GM12878 (cell line): ENCODE results near the gene RAE1. TPM values are rescaled to one million over a fixed set of nuclear protein-coding genes. Genes with fewer than 3 reads are reported as not detected.
A peak's percentile ranks its signal among the peaks of the same experiment; 100 is the strongest.

Experiments
- ATAC-seq: fragments of 200-7000 bp; cut with Tn5 transposase; 3 replicates; pipeline ENCODE4 v1.9.1; 2020; ENCODE audit warnings: mild to moderate bottlenecking, moderate library complexity
- BruUV-seq: library from RNA; stranded (reverse); fragments of 400-500 nt; replicated peaks from 2 replicates; lab custom pipeline; 2021; lab: Mats Ljungman, UMichigan
- CTCF ChIA-PET: fragments of 300-600 bp; sonication (Branson Sonifier 250); formaldehyde crosslinking; extraction: SDS; loops from one replicate; lab custom pipeline; 2021; ENCODE audit warnings: inconsistent platforms; lab: Yijun Ruan, JAX
- POLR2A ChIA-PET: fragments of 350-600 bp; formaldehyde crosslinking; extraction: SDS; loops from one replicate; lab custom pipeline; 2021; ENCODE audit warnings: inconsistent platforms; lab: Charles Lee
- RAD21 ChIA-PET: fragments of 300-600 bp; sonication (Branson Sonifier 250); formaldehyde crosslinking; loops from one replicate; lab custom pipeline; 2023; ENCODE audit warnings: antibody characterized with exemption; ENCODE audit not compliant: unreplicated experiment; lab: Charles Lee
- SMC1A ChIA-PET: fragments of 300-600 bp; sonication (Branson Sonifier 250); formaldehyde crosslinking; loops from one replicate; lab custom pipeline; 2023; ENCODE audit not compliant: unreplicated experiment, uncharacterized antibody; lab: Charles Lee
- DNase-seq: peaks from one replicate; pipeline ENCODE4 v3.0.0-alpha.2; 2011; ENCODE audit warnings: low read depth, low spot score
- FAIRE-seq: peaks from 3 replicates; lab custom pipeline; 2011; peaks lifted over from hg19 to GRCh38; lab: Jason Lieb, UNC
- H2AFZ ChIP-seq: 2 replicates; pipeline ENCODE4 v1.6.0; 2011; ENCODE audit warnings: low read depth, low read length, control low read depth; ENCODE audit not compliant: control insufficient read depth
- H3K27ac ChIP-seq: 2 replicates; pipeline ENCODE4 v1.5.1; 2011; ENCODE audit warnings: control low read depth; ENCODE audit not compliant: control insufficient read depth, insufficient read depth
- H3K27me3 ChIP-seq, 2 experiments: replicated peaks in 1 of 2; 2 replicates each; pipeline versions ENCODE4 v1.6.0 to v1.6.1; 2011; ENCODE audit warnings: low read length in 1 of 2; ENCODE audit not compliant: control insufficient read depth in 2 of 2, insufficient read depth in 2 of 2
- H3K36me3 ChIP-seq, 2 experiments: 2 replicates each; pipeline ENCODE4 v1.5.1; 2011; ENCODE audit warnings: low read length in 1 of 2; ENCODE audit not compliant: control insufficient read depth in 2 of 2, insufficient read depth in 2 of 2
- H3K4me1 ChIP-seq: 2 replicates; pipeline ENCODE4 v1.6.1; 2011; ENCODE audit warnings: mild to moderate bottlenecking, low read length, moderate library complexity, mixed read lengths; ENCODE audit not compliant: control insufficient read depth, insufficient read depth
- H3K4me2 ChIP-seq: 2 replicates; pipeline ENCODE4 v1.6.0; 2011; ENCODE audit warnings: control low read depth; ENCODE audit not compliant: control insufficient read depth, insufficient read depth
- H3K4me3 ChIP-seq: fragments of 200-600 bp; sonication (generic); 2 replicates; pipeline ENCODE4 v1.5.1; 2016
- H3K79me2 ChIP-seq: 2 replicates; pipeline ENCODE4 v1.6.0; 2011; ENCODE audit warnings: low read length; ENCODE audit not compliant: control insufficient read depth, insufficient read depth
- H3K9ac ChIP-seq: 2 replicates; pipeline ENCODE4 v1.8.0; 2011; ENCODE audit warnings: low read length, control low read depth, mixed read lengths; ENCODE audit not compliant: control insufficient read depth, insufficient read depth
- H3K9me3 ChIP-seq: replicated peaks from 3 replicates; pipeline ENCODE4 v1.5.1; 2011; ENCODE audit warnings: mild to moderate bottlenecking, low read length; ENCODE audit not compliant: control insufficient read depth, insufficient read depth
- H4K20me1 ChIP-seq: 2 replicates; pipeline ENCODE4 v1.6.0; 2011; ENCODE audit not compliant: control insufficient read depth, insufficient read depth
- BACH1 ChIP-seq: fragments of 450-650 bp; IDR thresholded peaks from 2 replicates; pipeline ENCODE4 v1.6.1; 2017; ENCODE audit warnings: mild to moderate bottlenecking, borderline replicate concordance
- E2F8 ChIP-seq: fragments of 450-650 bp; IDR thresholded peaks from 2 replicates; pipeline ENCODE4 v1.6.1; 2018; ENCODE audit warnings: mild to moderate bottlenecking, low read depth, moderate library complexity; ENCODE audit not compliant: partially characterized antibody
- ETV6 ChIP-seq, 2 experiments: fragments of 450-650 bp in 1 of 2; IDR thresholded peaks in 1 of 2; conservative IDR thresholded peaks in 1 of 2; 2 replicates each; pipeline ENCODE4 v1.6.1; 2014; ENCODE audit warnings: antibody characterized with exemption in 1 of 2, borderline replicate concordance in 1 of 2, low read depth in 1 of 2, mild to moderate bottlenecking in 1 of 2, moderate library complexity in 1 of 2
- HDGF ChIP-seq: fragments of 450-650 bp; IDR thresholded peaks from 2 replicates; pipeline ENCODE4 v1.6.1; 2016; ENCODE audit warnings: antibody characterized with exemption
- KAT2A ChIP-seq: conservative IDR thresholded peaks from 2 replicates; pipeline ENCODE4 v1.6.1; 2011; ENCODE audit warnings: low read depth, low read length; ENCODE audit not compliant: control insufficient read depth
- LARP7 ChIP-seq: fragments of 450-650 bp; IDR thresholded peaks from 2 replicates; pipeline ENCODE4 v1.6.1; 2017; ENCODE audit warnings: mild to moderate bottlenecking
- RB1 ChIP-seq: fragments of 450-650 bp; formaldehyde crosslinking; IDR thresholded peaks from 2 replicates; pipeline ENCODE4 v1.6.1; 2017; ENCODE audit warnings: mild to moderate bottlenecking, borderline replicate concordance
- SPI1 ChIP-seq: IDR thresholded peaks from 2 replicates; pipeline ENCODE4 v1.6.1; 2011; ENCODE audit warnings: low read depth, mild to moderate bottlenecking, low read length, moderate library complexity, borderline replicate concordance; ENCODE audit not compliant: insufficient read depth
- YBX1 ChIP-seq: fragments of 450-650 bp; IDR thresholded peaks from 2 replicates; pipeline ENCODE4 v1.6.1; 2016; ENCODE audit warnings: antibody characterized with exemption
- ZNF217 ChIP-seq: fragments of 450-650 bp; IDR thresholded peaks from 2 replicates; pipeline ENCODE4 v1.6.1; 2017; ENCODE audit warnings: antibody characterized with exemption, mild to moderate bottlenecking
- ZNF24 ChIP-seq: fragments of 450-650 bp; IDR thresholded peaks from 2 replicates; pipeline ENCODE4 v1.6.1; 2017; ENCODE audit warnings: antibody characterized with exemption, mild to moderate bottlenecking
- WGBS: methylation state at CpG from one replicate; pipeline ENCODE4 v1.1.6; 2016; ENCODE audit warnings: low lambda C conversion rate; ENCODE audit not compliant: insufficient replicate concordance, insufficient coverage; ENCODE audit errors: missing lambda C conversion rate; 5-methylcytosine and 5-hydroxymethylcytosine counted together
- in situ Hi-C: fragments of 300-500 bp; cut with MboI; formaldehyde crosslinking; loops from 9 replicates; pipeline ENCODE4 v1.14.3; 2018; ENCODE audit warnings: mixed read lengths
- intact Hi-C: fragments of 100-400 bp; cut with micrococcal nuclease; formaldehyde crosslinking; loops from one replicate; pipeline ENCODE4 v1.14.2; 2022; ENCODE audit not compliant: unreplicated experiment
- polyA plus RNA-seq, 11 experiments: library from polyadenylated mRNA; depleted of rRNA in 4 of 11; unstranded in 6 of 11; stranded (reverse) in 5 of 11; fragments of >200 nt; fragmentation: Nextera tagmentation in 4 of 11; fragmentation: Illumina TruSeq in 1 of 11; extraction: Ambion mirVana in 4 of 11; extraction: Trizol in 1 of 11; gene quantifications; 1 replicate in 1 of 11; 2 replicates in 10 of 11; pipeline versions ENCODE4 v1.2.1 to v1.2.3, GENCODE V29; 2011 to 2016; ENCODE audit warnings: inconsistent platforms in 2 of 11, missing spikeins in 2 of 11, low read depth in 1 of 11
- total RNA-seq, 4 experiments: library from RNA; depleted of rRNA in 3 of 4; stranded (reverse); fragments of >200 nt in 3 of 4; fragmentation: Illumina TruSeq in 1 of 4; extraction: Trizol in 1 of 4; gene quantifications; 2 replicates each; pipeline versions ENCODE4 v1.2.1 to v1.2.3, GENCODE V29; 2013 to 2021
- TF ChIP-seq, protein P1 (sequence below): IDR thresholded peaks from 2 replicates; pipeline ENCODE4 v1.6.1; 2011; ENCODE audit warnings: mild to moderate bottlenecking, low read depth, low read length, moderate library complexity; ENCODE audit not compliant: insufficient replicate concordance

RAE1 gene
- total and polyA plus RNA-seq, 10 of the 15 experiments (the other 5 are each of a cell fraction or from before 2014, with no cell fraction given): 28.7 to 107 (median 49.3) TPM

DNA sequence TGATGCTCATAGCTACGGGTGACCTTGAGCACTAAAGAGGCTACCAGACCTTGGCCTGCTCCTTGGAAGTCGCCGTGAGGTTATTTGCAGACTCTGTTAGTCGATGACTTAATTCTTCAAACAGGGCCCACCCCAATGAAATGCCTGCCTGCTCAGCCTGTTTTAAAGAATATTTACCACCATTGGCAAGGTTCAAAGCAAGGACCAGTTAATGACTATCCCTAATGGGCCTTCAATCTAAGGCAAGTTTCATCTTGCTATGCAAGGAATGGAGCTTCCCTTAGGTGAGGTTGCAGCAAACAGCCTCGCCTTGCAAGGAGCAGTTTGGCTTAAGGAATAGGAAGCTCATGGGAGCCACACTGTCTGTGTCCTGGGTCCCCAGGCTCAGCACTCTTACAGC, 44.3 kb upstream of the RAE1 start:
- no peaks in the 10 kb centered on the region for H3K36me3 ChIP-seq
- ATAC-seq (no peak), FAIRE-seq (no peak), DNase-seq (no peak)
- no peaks in the 10 kb centered on the region for H3K79me2 ChIP-seq
- H4K20me1 ChIP-seq: no peaks in the 10 kb centered on the region
- no peaks in the 10 kb centered on the region for H3K4me1 ChIP-seq
- ChIA-PET RAD21 (no interaction called here), CTCF (no interaction called here), SMC1A (no interaction called here), POLR2A (no interaction called here)
- H3K9me3 ChIP-seq: no peaks in the 10 kb centered on the region; the same call in 2 of the 3 replicates
- 28% methylated on average over 5 of the region's 5 CpGs for WGBS
- in situ Hi-C loops: no loop called here
- H3K4me3 ChIP-seq: no peak overlapping the region
- peaks cover 2% of the 10 kb centered on the region in 2 experiments; a peak in 3 of 4 replicates for H3K27me3 ChIP-seq
- H3K4me2 ChIP-seq: no peak overlapping the region
- H3K27ac ChIP-seq: no peak overlapping the region
- no TSS peak for BruUV-seq
- H3K9ac ChIP-seq: no peak overlapping the region
- TF ChIP-seq HDGF (no peak), ETV6 (conservative IDR thresholded peaks at IDR 0.05 in 1 of 2, IDR thresholded peaks at IDR 0.05 in 1 of 2; ENCODE audit: borderline replicate concordance in 1 of 2, low read depth in 1 of 2) (0 out of 4 replicates have a peak, but pooled peaks of 1 of the 2 experiments have one; percentile 58)
- no peak overlapping the region for H2AFZ ChIP-seq
- intact Hi-C loops: no loop called here

GRCh38 chr20:57308451-57309271, 42.4 kb upstream of the RAE1 start:
- Histone ChIP-seq H3K9ac (no peak overlapping the region), H3K4me1 (no peaks in the 10 kb centered on the region)

More at GRCh38 chr20:57308451-57309271, 42.4 kb upstream of the RAE1 start:
- intact Hi-C loops (no loop called here), in situ Hi-C loops (no loop called here)
- Histone ChIP-seq H2AFZ (no peak overlapping the region), H3K9me3 (no peaks in the 10 kb centered on the region), H3K27ac (no peak overlapping the region), H3K36me3 (no peaks in the 10 kb centered on the region), H4K20me1 (no peaks in the 10 kb centered on the region), H3K27me3 (peaks cover 2% of the 10 kb centered on the region in 2 experiments), H3K4me2 (no peak overlapping the region)
- no TSS peak for BruUV-seq
- SMC1A ChIA-PET: no interaction called here
- no peak for ATAC-seq
- WGBS: 15% methylated on average over 13 of the region's 13 CpGs
- TF ChIP-seq, protein P1, sequence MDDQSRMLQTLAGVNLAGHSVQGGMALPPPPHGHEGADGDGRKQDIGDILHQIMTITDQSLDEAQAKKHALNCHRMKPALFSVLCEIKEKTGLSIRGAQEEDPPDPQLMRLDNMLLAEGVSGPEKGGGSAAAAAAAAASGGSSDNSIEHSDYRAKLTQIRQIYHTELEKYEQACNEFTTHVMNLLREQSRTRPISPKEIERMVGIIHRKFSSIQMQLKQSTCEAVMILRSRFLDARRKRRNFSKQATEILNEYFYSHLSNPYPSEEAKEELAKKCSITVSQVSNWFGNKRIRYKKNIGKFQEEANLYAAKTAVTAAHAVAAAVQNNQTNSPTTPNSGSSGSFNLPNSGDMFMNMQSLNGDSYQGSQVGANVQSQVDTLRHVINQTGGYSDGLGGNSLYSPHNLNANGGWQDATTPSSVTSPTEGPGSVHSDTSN: no peak
- TF ChIP-seq E2F8 (no peak), YBX1 (no peak), ZNF24 (no peak), ZNF217 (no peak), KAT2A (no peak), BACH1 (no peak), SPI1 (no peak), LARP7 (no peak), RB1 (no peak)
- TF ChIP-seq, all 136 proteins: peak for 0
- RAD21 ChIA-PET: no interaction called here
- Histone ChIP-seq H3K79me2 (no peaks in the 10 kb centered on the region), H3K4me3 (no peak overlapping the region)
- CTCF ChIA-PET: interaction anchor here (1.5 kb wide), 1 partner anchor 16 kb away, joined by 5 read pairs; no protein-coding TSS in a partner anchor
- DNase-seq (no peak), FAIRE-seq (no peak)
- POLR2A ChIA-PET: no interaction called here
